ENCODE measurements around the gene ATXN1. TPM values are rescaled to one million over a fixed set of nuclear protein-coding genes. Genes with fewer than 3 reads are reported as not detected.

ATXN1 gene
- total RNA-seq, 1 experiment from 2014 or later, result 5.6 TPM

DNA sequence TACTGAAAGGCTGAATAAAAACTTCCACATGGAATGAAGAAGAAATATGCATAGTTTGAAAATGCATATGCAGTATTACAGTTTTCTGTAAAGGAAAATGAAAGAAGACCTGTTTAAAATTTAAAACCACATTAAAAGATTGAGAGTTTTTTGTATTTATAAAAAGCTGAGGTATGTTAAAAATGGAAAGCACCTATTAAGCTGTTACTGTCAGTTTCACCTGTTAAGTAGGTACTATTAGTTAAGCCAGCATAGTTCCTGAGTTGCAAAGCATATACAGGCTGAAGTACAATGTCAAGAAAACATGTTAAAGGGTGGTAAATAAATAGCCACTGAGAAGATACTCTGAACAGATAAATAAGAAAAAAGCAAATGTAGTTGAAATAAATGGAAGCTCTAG lies 69.9 kb downstream of the ATXN1 start:
- Histone ChIP-seq H4K5ac (ENCODE audit: insufficient read length, low read depth, low read length) (no peak overlapping the region), H3K9me3 (ENCODE audit: control insufficient read depth, low read depth, low read length) (no peaks in the 10 kb centered on the region), H3K79me2 (ENCODE audit: insufficient read depth, low read length) (no peaks in the 10 kb centered on the region), H3K56ac (ENCODE audit: insufficient read length, low read depth, low read length) (no peak overlapping the region), H3K27me3 (ENCODE audit: insufficient read depth, low read length) (no peaks in the 10 kb centered on the region), H3K23ac (ENCODE audit: insufficient read length, low read depth, low read length) (no peak overlapping the region), H3K18ac (ENCODE audit: insufficient read length, low read depth, low read length) (no peak overlapping the region), H3T11ph (ENCODE audit: low read length) (no peak overlapping the region), H3K23me2 (ENCODE audit: insufficient read length, low read depth, low read length, poor library complexity, severe bottlenecking) (no peaks in the 10 kb centered on the region), H3K4me1 (ENCODE audit: insufficient read depth, low read length) (no peaks in the 10 kb centered on the region), H2BK20ac (ENCODE audit: low read depth, low read length, poor library complexity, severe bottlenecking) (no peak overlapping the region), H3K4me2 (ENCODE audit: insufficient read depth, insufficient read length, low read length) (no peak overlapping the region), H3K79me1 (ENCODE audit: insufficient read depth, low read depth, low read length, poor library complexity, severe bottlenecking) (no peaks in the 10 kb centered on the region), H2BK15ac (ENCODE audit: low read depth, low read length) (no peak overlapping the region), H2AFZ (ENCODE audit: low read length) (no peak overlapping the region), H2BK12ac (ENCODE audit: insufficient read length, low read depth, low read length) (no peak overlapping the region), H3K4ac (ENCODE audit: low read depth, low read length) (no peak overlapping the region), H2AK5ac (ENCODE audit: insufficient read length, low read length) (no peak overlapping the region), H3K27ac (ENCODE audit: insufficient read length, low read depth, low read length) (no peak overlapping the region), H3K9ac (ENCODE audit: extremely low read depth, insufficient read length, low read length) (no peak overlapping the region), H4K8ac (replicated peaks; ENCODE audit: insufficient read length, low read depth, low read length) (no peak overlapping the region), H2BK5ac (ENCODE audit: insufficient read length, low read length) (no peak overlapping the region), H4K91ac (ENCODE audit: insufficient read length, low read depth, low read length) (no peak overlapping the region), H2BK120ac (ENCODE audit: low read depth, low read length, poor library complexity, severe bottlenecking) (no peak overlapping the region), H4K20me1 (ENCODE audit: control insufficient read depth, insufficient read depth, insufficient read length) (peaks cover 2% of the 10 kb centered on the region), H3K14ac (ENCODE audit: insufficient read depth, low read length) (no peak overlapping the region)
- no peak for DNase-seq
- no peaks in the 10 kb centered on the region for H3K27me3 Mint-ChIP-seq (ENCODE audit: low read depth)
- H3K4me3 Mint-ChIP-seq, result no peak overlapping the region
- no peak overlapping the region; a peak in 1 of 7 replicates for H3K27ac Mint-ChIP-seq
- H3K36me3 Mint-ChIP-seq (ENCODE audit: insufficient read depth in 1 of 3, low read depth in 3 of 3), result no peaks in the 10 kb centered on the region
- TF ChIP-seq, protein P1, sequence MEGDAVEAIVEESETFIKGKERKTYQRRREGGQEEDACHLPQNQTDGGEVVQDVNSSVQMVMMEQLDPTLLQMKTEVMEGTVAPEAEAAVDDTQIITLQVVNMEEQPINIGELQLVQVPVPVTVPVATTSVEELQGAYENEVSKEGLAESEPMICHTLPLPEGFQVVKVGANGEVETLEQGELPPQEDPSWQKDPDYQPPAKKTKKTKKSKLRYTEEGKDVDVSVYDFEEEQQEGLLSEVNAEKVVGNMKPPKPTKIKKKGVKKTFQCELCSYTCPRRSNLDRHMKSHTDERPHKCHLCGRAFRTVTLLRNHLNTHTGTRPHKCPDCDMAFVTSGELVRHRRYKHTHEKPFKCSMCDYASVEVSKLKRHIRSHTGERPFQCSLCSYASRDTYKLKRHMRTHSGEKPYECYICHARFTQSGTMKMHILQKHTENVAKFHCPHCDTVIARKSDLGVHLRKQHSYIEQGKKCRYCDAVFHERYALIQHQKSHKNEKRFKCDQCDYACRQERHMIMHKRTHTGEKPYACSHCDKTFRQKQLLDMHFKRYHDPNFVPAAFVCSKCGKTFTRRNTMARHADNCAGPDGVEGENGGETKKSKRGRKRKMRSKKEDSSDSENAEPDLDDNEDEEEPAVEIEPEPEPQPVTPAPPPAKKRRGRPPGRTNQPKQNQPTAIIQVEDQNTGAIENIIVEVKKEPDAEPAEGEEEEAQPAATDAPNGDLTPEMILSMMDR (conservative IDR thresholded peaks at IDR 0.05), result no peak
- peaks cover 0 to 4% of the 10 kb centered on the region in 2 experiments; a peak in 1 of 4 replicates for H3K4me1 Mint-ChIP-seq
- H3K9me3 Mint-ChIP-seq, result no peaks in the 10 kb centered on the region
